IMR-90 (cell line): Measurements from ENCODE around the gene MSI2.

Experiments
- BHLHE40 ChIP-seq: fragments of 150-350 bp; IDR thresholded peaks from 2 replicates; pipeline ENCODE4 v1.6.1; 2016; ENCODE audit warnings: mild to moderate bottlenecking, low read depth, low read length
- FOS ChIP-seq: fragments of 150-350 bp; IDR thresholded peaks from 2 replicates; pipeline ENCODE4 v1.6.1; 2016; ENCODE audit warnings: low read depth, low read length
- MAFK ChIP-seq: IDR thresholded peaks from 2 replicates; pipeline ENCODE4 v1.6.1; 2012; ENCODE audit warnings: low read depth, low read length, improper control_type of control experiment
- MAZ ChIP-seq: IDR thresholded peaks from 2 replicates; pipeline ENCODE4 v1.6.1; 2012; ENCODE audit warnings: low read depth, mild to moderate bottlenecking, low read length, improper control_type of control experiment, moderate library complexity, borderline replicate concordance
- POLR2A ChIP-seq: IDR thresholded peaks from 2 replicates; pipeline ENCODE4 v1.6.1; 2012; ENCODE audit warnings: mild to moderate bottlenecking, low read depth, low read length
- RAD21 ChIP-seq: IDR thresholded peaks from 2 replicates; pipeline ENCODE4 v1.6.1; 2012; ENCODE audit warnings: low read length, improper control_type of control experiment
- USF2 ChIP-seq: fragments of 150-350 bp; IDR thresholded peaks from 2 replicates; pipeline ENCODE4 v1.6.1; 2017; ENCODE audit warnings: mild to moderate bottlenecking, antibody characterized with exemption, low read length, low read depth
- TF ChIP-seq, protein P1 (sequence below): conservative IDR thresholded peaks from 2 replicates; pipeline ENCODE4 v1.5.1; 2012; ENCODE audit warnings: mild to moderate bottlenecking, low read depth, low read length, improper control_type of control experiment

GRCh38 chr17:57268181-57268580 lies 11.9 kb downstream of the MSI2 start:
- TF ChIP-seq POLR2A = no peak
- no peak for TF ChIP-seq RAD21
- TF ChIP-seq, protein P1, sequence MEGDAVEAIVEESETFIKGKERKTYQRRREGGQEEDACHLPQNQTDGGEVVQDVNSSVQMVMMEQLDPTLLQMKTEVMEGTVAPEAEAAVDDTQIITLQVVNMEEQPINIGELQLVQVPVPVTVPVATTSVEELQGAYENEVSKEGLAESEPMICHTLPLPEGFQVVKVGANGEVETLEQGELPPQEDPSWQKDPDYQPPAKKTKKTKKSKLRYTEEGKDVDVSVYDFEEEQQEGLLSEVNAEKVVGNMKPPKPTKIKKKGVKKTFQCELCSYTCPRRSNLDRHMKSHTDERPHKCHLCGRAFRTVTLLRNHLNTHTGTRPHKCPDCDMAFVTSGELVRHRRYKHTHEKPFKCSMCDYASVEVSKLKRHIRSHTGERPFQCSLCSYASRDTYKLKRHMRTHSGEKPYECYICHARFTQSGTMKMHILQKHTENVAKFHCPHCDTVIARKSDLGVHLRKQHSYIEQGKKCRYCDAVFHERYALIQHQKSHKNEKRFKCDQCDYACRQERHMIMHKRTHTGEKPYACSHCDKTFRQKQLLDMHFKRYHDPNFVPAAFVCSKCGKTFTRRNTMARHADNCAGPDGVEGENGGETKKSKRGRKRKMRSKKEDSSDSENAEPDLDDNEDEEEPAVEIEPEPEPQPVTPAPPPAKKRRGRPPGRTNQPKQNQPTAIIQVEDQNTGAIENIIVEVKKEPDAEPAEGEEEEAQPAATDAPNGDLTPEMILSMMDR = no peak
- TF ChIP-seq USF2 = no peak
- no peak for TF ChIP-seq FOS
- TF ChIP-seq MAFK = no peak
- no peak for TF ChIP-seq BHLHE40
- no peak for TF ChIP-seq MAZ
